Parathyroid adenoma (tissue), 2 donors: ENCODE measurements around the gene DOCK4.
A peak's percentile ranks its signal among the peaks of the same experiment; 100 is the strongest.

Experiments
- H2AFZ ChIP-seq: fragments of 300-600 bp; sonication (generic); one replicate; pipeline ENCODE4 v1.7.0; 2017; ENCODE audit warnings: antibody characterized with exemption, mild to moderate bottlenecking
- H3K27ac ChIP-seq: fragments of 300-600 bp; sonication (generic); one replicate; pipeline ENCODE4 v1.7.0; 2017
- H3K27me3 ChIP-seq: fragments of 300-600 bp; sonication (generic); one replicate; pipeline ENCODE4 v1.7.0; 2017; ENCODE audit warnings: low read length; ENCODE audit not compliant: control insufficient read depth, insufficient read depth
- H3K36me3 ChIP-seq: fragments of 300-600 bp; sonication (generic); one replicate; pipeline ENCODE4 v1.7.0; 2017; ENCODE audit warnings: low read length; ENCODE audit not compliant: control insufficient read depth, insufficient read depth
- H3K4me1 ChIP-seq: fragments of 300-600 bp; sonication (generic); one replicate; pipeline ENCODE4 v1.7.0; 2017; ENCODE audit warnings: control low read depth
- H3K4me2 ChIP-seq: fragments of 300-600 bp; sonication (generic); one replicate; pipeline ENCODE4 v1.7.0; 2017; ENCODE audit warnings: low read length
- H3K4me3 ChIP-seq: fragments of 300-600 bp; sonication (generic); one replicate; pipeline ENCODE4 v1.7.0; 2017; ENCODE audit warnings: low read depth, low read length
- H3K79me2 ChIP-seq: fragments of 300-600 bp; sonication (generic); one replicate; pipeline ENCODE4 v1.7.0; 2017; ENCODE audit warnings: control low read depth
- H3K9ac ChIP-seq: fragments of 300-600 bp; sonication (generic); one replicate; pipeline ENCODE4 v1.7.0; 2017; ENCODE audit warnings: mild to moderate bottlenecking
- H3K9me3 ChIP-seq: fragments of 300-600 bp; sonication (generic); one replicate; pipeline ENCODE4 v1.7.0; 2017; ENCODE audit warnings: low read length; ENCODE audit not compliant: control insufficient read depth
- TF ChIP-seq, protein P1 (sequence below): fragments of 300-600 bp; sonication (generic); IDR thresholded peaks from one replicate; pipeline ENCODE4 v1.7.0; 2017; ENCODE audit warnings: antibody characterized with exemption, mild to moderate bottlenecking
- donor health status: primary hyperparathyroidism.

DOCK4 gene

DNA sequence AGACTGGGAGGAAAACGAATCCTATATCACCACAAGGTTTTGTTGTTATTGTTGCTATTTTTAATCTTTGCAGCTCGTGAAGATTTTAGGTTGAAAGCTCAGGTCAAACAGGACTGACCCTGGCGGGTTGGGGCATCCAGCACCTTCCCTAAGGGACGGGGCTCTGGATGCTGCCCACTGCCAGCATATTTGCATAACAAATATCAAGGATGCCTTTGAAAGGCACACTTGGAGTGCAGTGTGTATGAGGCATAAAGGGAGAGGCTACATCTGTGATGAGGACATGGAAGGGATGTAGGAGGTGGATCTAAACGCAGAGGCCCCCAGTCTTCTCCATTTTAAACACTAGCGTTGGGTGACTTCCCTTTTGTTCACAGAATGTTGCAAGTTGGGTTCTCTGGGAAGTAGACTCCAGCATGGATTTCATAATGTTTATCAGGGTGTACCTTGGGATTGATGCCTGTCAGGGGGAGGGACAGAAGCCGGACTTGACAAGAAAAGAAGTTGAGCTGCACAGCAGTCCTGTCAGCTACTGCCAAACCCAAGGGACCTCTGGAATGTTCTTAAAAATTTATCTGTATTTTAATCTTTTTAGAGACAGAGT lies 462.9 kb downstream of the DOCK4 start:
- no peak overlapping the region for H3K4me2 ChIP-seq
- H3K79me2 ChIP-seq: no peaks in the 10 kb centered on the region
- H3K4me3 ChIP-seq: no peak overlapping the region
- H3K9ac ChIP-seq: no peak overlapping the region
- no peaks in the 10 kb centered on the region for H3K9me3 ChIP-seq
- H3K4me1 ChIP-seq: no peaks in the 10 kb centered on the region
- H3K36me3 ChIP-seq: no peaks in the 10 kb centered on the region
- H3K27me3 ChIP-seq: no peaks in the 10 kb centered on the region
- no peak overlapping the region for H3K27ac ChIP-seq
- TF ChIP-seq, protein P1, sequence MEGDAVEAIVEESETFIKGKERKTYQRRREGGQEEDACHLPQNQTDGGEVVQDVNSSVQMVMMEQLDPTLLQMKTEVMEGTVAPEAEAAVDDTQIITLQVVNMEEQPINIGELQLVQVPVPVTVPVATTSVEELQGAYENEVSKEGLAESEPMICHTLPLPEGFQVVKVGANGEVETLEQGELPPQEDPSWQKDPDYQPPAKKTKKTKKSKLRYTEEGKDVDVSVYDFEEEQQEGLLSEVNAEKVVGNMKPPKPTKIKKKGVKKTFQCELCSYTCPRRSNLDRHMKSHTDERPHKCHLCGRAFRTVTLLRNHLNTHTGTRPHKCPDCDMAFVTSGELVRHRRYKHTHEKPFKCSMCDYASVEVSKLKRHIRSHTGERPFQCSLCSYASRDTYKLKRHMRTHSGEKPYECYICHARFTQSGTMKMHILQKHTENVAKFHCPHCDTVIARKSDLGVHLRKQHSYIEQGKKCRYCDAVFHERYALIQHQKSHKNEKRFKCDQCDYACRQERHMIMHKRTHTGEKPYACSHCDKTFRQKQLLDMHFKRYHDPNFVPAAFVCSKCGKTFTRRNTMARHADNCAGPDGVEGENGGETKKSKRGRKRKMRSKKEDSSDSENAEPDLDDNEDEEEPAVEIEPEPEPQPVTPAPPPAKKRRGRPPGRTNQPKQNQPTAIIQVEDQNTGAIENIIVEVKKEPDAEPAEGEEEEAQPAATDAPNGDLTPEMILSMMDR: no peak
- no peak overlapping the region for H2AFZ ChIP-seq

DNA sequence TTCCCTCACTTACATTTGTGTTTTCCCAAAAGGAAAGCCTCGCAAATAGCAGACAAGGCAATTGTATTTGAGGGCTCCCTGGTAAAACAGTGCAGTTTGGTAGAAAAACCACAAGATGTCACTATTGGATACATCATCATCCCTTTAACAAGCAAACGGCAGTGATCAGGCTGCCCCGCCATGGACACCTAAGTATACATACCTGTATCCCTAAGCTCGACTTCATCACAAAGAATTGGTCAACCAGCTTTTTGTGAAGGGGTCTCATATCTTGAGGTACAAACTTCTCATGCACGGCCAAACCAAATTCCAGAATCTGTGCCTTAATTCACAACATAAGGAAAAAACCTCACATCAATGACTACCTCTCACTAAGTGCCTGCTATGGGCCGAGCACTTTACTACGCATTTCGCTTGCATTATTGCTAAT lies 464.4 kb downstream of the DOCK4 start:
- Histone ChIP-seq H3K4me1 (no peaks in the 10 kb centered on the region), H3K4me3 (no peak overlapping the region), H3K27ac (no peak overlapping the region), H3K79me2 (no peaks in the 10 kb centered on the region), H3K4me2 (no peak overlapping the region), H3K27me3 (no peaks in the 10 kb centered on the region), H2AFZ (no peak overlapping the region), H3K36me3 (no peaks in the 10 kb centered on the region), H3K9ac (no peak overlapping the region), H3K9me3 (no peaks in the 10 kb centered on the region)
- TF ChIP-seq, protein P1: peak; percentile 60

DNA sequence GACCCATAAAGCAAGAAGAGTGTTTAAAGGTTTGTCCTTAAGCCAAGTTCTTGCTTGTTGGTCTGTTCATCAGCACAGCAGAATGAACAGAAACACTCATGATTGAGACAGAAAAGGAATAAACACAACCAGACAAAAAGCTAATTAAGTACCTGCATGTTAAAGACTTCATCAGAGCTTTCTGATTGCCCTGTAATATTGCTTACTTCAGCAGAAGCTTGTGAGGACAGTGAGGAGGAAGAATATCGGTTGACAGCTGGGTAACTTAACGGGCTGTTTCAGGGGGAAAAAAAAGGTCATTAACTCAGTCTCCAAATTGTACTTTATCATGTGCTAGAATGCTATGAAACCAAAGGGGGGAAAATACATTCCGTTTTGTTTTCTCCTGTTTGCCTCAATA lies 465.3 kb downstream of the DOCK4 start:
- Histone ChIP-seq H3K36me3 (no peaks in the 10 kb centered on the region), H3K4me3 (no peak overlapping the region), H3K9me3 (no peaks in the 10 kb centered on the region), H3K79me2 (no peaks in the 10 kb centered on the region), H3K27ac (no peak overlapping the region), H3K4me1 (no peaks in the 10 kb centered on the region), H2AFZ (no peak overlapping the region), H3K27me3 (no peaks in the 10 kb centered on the region), H3K4me2 (no peak overlapping the region), H3K9ac (no peak overlapping the region)
- TF ChIP-seq, protein P1: no peak

DNA sequence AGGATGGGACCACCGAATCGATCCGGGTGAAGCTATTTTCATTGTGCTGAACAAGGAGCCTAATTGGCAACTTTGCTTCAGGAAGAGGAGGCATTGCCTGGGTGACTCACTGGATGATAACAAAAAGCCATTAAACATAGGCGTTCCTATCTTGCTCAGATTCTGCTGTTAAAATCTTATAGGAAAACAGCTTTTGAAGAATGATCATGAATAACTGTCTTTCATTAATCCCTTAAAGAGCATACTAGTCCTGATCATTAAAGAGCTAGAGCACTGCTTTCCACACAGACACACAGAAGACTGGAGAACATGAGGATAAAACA lies 469.7 kb downstream of the DOCK4 start:
- H3K36me3 ChIP-seq: no peaks in the 10 kb centered on the region

More for the DNA sequence above, 469.7 kb downstream of the DOCK4 start:
- TF ChIP-seq, protein P1: no peak
- Histone ChIP-seq H3K4me2 (no peak overlapping the region), H3K9ac (no peak overlapping the region), H2AFZ (no peak overlapping the region), H3K4me1 (no peaks in the 10 kb centered on the region), H3K27ac (no peak overlapping the region), H3K27me3 (no peaks in the 10 kb centered on the region), H3K79me2 (no peaks in the 10 kb centered on the region), H3K9me3 (no peaks in the 10 kb centered on the region), H3K4me3 (no peak overlapping the region)
